GM21528 (cell line): ENCODE measurements around the gene MICALL1.
"Not testable (repeated sequence)": the region's sequence is repeated elsewhere in the genome, so short reads cannot be mapped to it uniquely, and the experiment has no call there.

Source experiments
- ATAC-seq: cut with Tn5 transposase; IDR thresholded peaks from one replicate; pipeline ENCODE4 v1.9.1; 2021; ENCODE audit warnings: mild to moderate bottlenecking, moderate library complexity; ENCODE audit not compliant: unreplicated experiment, low FRiP score

The MICALL1 gene

DNA sequence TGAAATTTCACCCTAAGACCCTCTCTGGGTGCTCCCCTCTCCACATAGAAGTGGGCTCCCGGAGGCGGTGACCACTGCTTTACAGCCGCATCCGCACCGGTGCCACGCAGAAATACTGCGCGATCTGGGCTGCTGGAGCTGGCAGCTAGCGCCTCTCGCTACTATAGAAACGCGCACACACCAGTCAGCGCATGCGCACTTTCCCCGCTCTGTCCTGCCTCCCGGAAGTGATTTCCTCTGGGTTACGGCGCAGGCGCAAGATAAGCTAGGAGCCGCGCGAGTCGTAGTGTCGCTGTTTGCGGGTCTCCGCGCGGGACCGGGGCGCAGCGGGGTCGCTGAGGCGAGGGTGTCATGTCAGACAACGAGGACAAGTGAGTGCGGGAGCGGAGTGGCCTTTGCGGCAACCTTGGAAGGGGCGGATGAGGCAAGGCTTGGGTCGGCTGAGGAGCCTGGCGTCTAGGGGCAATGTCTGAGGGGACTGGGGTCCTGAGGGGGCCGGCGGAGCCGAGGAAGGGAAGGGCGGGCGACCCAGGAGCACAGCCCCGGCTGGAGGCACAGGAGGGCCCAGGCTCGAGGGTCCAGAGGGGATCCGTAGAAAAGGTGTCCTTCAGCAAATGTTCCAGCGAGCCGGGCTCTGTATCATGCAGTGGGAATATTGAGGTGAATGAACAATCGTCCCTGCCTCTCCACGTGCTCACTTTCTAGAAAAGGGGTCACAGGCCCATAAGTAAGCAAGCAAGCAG, 47.5 kb downstream of the MICALL1 start, which contains the start of the genes C22orf23 and POLR2F:
C22orf23 (minus strand) TSS at position 165 of the 743 bp plus-strand sequence. CDS start 452 bp downstream, outside the sequence.
POLR2F (plus strand) TSS at position 263 of the 743 bp plus-strand sequence; CDS start at position 352, 89 bp downstream.
- peak; percentile 85 for ATAC-seq

DNA sequence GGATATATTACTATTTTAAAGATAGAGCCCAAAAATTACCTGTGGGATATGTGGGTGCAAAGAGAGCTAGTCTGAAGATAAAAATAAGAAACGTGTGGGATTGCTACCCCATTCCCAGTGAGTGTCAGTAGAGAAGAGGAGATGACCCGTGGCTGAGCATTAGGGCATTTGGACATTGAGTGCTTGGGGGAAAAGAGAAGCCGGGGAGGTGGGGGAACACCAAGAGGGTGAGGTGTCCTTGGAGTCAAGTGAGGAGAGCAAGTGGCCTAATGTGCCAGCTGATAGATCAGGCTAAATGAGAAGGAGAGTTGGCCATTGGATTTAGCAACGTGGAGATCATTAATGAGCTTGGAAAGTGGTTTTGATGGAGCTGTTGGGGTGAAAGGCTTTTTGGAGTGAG, 48.6 kb downstream of the MICALL1 start:
- no peak for ATAC-seq

DNA sequence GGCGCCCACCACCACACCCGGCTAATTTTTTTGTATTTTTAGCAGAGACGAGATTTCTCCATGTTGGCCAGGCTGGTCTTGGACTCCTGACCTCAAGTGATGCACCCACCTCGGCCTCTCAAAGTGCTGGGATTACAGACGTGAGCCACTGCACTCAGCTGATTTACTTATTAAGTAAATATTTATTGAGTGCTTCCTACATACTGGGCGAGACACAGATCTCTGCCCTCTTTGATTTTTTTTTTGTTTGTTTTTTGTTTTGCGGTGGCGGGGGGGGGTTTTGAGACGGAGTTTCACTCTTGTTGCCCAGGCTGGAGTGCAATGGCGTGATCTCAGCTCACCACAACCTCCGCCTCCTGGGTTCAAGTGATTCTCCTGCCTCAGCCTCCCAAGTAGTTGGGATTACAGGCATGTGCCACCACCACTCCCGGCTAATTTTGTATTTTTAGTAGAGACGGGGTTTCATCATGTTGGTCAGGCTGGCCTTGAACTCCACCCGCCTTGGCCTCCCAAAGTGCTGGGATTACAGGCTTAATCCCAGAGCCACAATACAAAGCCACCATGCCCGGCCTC, 49.8 kb downstream of the MICALL1 start:
- not testable (repeated sequence) for ATAC-seq

DNA sequence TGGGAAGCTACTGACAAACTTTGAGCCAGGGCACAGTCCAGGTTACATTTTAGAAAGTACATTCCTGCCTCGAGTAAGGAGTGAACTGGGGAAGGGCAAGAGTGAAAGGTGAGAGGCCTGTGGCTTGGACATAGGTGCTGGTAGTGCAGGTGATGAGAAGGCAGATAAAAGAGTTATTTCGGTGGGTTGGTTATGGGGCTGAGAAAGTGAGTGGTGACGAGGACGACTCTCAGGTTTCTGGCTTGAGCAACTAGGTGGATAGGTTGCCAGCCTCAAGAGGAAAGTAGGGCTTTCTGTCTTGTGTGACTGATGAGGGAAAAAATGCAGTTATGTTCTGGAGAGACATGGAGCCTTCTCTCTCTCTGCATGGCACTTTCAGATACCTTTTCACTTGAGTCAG, 51.1 kb downstream of the MICALL1 start:
- ATAC-seq = no peak

DNA sequence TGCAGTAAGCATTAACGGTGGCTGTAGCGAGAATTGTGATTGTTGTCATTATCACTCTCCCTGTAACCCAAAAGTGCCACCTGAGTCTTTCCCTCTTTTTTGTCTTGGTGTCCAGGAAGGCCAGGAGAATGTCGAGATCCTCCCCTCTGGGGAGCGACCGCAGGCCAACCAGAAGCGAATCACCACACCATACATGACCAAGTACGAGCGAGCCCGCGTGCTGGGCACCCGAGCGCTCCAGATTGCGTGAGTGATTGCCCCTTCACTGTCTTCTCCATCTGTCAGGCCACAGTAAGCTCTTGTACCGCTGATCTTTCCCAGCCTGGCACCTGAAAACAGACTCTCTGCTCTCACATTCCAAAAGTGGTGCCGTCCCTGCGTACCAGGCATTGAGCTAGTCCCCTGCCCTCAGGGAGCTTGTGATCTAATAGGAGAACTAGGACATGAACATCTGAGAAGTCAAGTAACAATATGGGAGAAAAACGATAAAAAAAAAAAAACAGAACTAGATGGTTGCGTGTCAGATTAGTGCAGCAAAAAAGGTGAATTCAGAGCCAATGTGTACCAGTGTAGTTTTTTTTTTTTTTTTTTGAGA, 53.2 kb downstream of the MICALL1 start:
- ATAC-seq = no peak

DNA sequence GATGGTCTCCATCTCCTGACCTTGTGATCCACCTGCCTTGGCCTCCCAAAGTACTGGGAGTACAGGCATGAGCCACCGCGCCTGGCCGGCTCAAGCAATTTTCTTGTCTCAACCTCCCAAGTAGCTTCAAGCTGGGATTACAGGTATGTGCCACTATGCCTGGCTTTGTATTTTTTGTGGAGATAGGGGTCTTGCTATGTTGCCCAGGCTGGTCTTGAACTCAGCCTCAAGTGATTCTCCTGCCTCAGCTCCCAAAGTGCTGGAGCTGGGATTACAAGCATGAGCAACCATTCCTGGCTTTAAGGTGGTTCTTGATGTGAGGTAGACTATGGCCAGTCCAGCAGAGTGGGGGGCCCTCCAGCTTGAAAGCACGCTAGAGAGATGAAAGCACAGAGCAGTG, 55.0 kb downstream of the MICALL1 start:
- no peak for ATAC-seq

DNA sequence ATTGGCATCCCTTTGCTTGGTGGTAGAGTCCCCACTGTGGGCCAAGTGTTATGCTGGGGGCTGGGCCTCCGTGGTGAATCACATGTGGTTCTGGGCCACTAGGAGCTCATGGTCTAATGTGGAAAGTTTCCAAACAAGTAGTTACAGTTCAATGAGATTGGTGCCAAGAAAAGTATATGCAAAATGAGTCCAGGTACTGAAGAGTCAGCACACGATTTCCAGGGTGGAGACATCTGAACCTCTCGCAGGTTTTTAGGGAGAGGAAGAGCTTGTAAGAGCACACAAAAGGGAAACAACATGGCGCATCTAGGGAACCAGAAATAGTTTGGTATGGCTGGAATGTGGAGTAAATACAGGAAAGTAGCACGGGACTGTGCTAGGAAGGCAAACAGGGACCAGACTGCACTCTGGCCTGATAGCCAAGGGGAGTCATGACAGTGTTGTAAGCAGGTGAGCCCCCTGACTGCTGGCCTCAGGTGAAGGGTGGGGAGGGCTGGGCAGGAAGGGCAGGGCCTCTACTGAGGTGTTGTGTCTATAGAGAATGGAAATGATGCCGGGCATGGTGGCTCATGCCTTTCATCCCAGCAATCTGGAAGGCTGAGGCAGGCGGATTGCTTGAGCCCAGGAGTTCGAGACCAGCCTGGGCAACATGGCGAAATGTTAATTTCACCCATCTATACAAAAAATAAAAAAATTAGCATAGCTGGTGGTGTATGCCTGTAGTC, 60.0 kb downstream of the MICALL1 start:
- no peak for ATAC-seq

DNA sequence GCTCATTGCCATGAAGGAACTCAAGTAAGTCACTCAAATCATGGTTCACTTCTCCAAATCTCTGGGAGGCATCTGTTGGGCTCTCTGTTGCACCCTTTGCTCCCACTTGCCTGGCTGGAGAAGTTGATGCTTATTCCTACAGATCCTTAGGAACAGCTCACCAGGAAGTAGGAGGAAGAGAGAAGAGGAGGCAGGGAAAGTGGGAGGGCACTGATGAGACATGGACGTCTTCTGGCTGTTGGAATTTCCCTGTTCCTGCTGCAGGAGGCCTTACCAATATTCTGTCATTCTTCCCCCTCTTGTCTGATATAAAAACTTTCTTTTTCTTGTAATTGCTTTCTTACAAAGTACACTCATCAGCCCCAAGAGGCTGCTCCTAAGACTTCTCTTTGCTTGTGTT, 61.0 kb downstream of the MICALL1 start:
- ATAC-seq = no peak

DNA sequence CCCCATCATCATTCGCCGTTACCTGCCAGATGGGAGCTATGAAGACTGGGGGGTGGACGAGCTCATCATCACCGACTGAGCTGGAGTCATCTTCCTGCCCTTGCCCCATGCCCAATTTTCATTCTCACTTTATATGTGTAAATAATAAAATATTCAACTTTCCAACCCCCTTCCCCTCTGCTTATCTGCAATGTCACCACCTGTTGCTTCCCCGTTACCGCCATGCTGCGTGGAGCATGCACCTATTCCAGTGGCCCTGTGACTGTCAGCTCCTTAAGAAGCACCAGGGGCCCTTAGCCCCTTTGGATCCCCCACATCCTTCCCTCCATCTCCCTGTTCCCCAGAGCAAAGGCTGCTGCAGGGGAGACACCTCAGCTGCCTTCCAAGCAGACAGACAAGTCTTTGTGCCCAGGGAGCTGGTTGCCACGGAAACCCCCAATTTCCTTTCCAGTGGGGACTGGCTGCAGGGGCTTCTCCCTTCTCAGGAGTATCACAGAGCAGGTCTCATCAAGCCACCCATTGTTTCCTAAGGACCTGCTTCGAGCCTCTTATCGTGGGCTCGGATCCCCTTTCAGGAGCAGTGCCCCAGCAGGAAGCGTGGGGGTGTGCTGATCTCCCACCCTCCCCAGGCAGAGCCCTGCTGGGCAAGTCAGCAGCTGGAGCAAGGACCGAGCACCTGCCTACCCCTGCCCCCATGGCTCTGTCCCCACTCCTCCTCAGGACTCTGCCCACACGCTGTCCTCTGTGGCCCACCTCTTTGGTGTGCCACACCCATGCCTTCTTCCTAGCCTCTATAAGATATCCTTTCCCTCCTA, 61.7 kb downstream of the MICALL1 start:
- no peak for ATAC-seq

DNA sequence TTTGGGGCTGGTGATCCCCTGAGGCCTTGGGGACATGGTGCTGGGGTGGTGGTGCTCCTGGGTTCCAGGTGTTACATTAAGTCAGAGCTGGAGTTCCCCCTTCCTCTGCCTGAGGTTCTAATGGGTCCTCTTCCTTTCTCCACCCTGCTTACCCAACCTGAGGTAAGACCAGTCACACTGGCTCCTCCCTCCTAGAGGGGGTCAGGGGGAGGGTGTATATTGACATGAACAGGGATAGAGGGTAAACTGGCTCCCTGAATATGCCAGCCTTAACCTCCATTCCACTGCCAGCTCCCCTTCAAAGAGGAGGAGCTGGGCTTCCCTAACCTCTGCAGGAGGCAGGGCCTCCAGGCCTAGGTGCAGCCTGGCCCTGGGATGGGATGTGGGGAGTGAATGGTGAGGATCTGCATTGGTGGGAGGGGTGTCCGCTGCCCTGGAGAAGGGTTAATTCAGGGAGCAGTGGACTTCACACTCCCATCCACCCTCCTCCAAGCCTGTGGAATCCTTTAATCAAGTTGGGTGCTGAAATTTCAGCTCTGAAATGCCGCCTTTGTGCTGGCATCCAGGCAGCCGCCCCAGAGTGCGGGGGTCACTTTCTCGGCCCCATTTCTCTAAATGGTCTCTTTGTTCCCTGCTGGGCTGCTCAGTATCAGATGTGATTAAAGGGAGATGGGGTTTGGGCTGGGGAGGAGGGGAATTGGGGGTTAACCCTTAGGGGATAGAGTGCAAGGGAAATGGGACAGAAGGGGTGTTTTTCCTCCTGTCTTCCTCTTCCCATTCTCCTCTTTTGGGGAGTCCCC, 62.6 kb downstream of the MICALL1 start:
- ATAC-seq = no peak

DNA sequence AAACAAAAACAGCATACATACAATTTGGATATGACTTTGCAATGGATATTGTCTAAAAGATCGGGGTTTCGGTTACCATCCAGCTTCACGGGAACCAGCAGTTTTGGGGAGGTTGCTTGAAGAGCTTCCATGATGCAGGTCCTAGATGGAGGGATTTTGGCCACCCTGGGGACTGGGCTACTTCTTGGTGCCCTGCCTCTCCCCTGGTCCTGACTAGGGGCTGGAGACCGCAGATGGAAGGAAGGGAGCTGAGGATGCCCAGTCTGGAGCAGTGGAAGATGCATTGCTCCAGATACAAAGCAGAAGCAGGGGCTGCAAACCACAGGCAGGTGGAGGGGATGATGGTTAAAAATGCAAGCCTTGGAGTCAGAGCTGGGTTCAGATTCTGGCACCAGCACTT, 64.8 kb downstream of the MICALL1 start:
- no peak for ATAC-seq

DNA sequence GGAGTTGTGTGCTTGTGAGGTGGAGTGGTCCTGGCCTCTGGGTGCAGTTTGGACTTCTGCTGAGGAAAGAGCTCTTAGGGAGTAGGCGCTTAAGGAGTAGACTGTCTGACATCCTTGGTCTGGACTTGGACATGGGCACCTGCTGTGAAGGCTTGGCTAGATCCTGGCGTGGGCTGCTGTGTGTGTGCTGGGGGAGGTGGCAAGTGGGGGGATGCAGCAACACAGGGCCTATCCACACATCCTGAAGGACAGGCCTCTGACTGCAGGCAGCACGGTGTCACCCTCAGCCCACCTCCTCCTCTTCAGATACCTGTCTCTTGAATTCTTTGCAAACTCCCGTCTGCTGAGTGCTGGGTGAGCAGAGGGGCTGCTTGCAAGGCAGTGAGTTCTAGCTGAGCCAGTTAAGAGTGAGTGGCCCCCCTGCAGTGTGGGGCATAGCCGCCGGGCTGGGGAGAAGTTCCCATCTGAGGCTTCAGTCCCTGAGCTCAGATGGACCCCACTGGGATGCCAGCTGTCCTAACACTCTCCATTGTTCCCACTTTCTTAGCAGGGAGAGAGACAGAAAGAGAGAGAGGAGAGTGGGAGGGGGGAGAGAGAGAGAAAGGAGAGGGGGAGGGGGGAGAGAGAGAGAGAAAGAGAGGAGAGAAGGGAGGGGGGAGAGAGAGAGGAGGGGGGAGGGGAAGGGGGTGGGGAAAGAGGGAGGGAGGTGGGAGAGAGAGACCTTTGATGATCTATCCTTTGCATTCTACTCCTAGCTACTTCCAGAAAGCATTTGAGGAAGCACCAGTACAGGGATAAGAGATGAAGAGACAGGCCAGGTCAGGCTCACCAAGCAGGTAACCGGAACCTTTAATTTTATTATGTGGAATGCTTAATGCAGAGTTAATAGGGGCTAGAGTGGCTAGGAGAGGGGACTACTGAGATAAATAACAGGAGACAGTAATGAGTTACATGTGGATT, 65.7 kb downstream of the MICALL1 start:
- no peak for ATAC-seq

DNA sequence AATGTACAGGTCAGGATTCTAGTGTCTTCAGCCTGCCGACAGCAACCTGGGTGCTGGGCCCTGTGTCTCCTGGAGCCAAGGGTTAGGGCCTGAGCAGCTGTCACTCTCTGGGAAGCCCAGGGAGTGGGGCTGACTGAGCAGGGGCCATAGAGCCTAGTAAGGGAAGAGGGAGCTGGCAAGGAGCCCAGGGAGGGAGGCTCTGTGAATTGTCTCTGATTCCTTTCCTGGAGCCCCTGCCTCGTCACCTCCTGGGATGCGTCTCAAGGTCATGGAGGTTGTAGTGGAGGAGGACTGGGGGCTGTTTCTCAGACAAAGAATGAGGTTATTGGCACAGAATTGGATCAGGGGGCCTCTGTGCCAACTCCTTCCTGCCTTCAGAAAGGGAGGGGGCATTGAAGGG, 66.4 kb downstream of the MICALL1 start:
- ATAC-seq = no peak

DNA sequence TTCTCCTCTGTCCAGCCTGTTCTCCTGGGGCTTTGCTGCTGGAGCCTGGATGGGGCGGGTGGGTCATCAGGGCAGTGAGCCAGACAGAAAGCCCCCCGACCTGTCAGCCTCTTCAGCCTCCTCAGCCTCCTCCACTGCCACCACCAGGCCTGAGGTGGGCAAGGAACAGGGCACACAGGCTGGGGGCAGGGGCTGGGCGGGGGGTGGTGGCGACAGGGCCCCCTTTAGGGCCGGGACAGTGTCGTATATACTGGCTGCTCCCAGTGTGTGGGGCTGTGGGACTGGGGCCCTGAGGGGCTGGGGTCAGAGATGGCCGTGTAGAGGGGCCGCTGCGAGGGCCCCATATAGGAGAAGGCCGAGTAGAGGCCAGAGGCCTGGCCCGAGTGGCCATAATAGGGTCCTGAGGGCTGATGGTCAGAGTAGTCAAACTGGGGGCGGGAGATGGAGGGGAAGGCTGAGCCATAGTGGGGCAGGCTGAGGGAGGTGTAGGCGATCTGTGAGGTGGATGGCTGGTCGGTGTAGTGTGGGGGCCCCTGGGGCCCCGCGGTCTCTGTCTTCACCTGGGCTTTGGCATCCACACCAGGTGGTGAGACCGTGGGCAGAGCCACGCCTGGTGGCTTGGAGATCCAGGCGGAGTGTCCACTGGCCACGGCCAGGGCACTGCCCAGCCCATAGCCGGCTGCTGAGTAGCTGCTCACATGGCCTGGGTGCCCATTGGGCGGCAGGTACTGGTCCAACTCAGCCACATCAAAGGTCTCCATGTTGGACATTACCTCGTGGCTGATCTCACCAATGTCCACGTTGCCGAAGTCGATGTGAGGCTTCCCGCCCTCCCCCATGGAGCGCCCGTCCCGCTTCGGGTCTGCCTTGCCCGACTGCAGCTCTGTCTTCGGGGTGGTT, 67.4 kb downstream of the MICALL1 start:
- no peak for ATAC-seq

DNA sequence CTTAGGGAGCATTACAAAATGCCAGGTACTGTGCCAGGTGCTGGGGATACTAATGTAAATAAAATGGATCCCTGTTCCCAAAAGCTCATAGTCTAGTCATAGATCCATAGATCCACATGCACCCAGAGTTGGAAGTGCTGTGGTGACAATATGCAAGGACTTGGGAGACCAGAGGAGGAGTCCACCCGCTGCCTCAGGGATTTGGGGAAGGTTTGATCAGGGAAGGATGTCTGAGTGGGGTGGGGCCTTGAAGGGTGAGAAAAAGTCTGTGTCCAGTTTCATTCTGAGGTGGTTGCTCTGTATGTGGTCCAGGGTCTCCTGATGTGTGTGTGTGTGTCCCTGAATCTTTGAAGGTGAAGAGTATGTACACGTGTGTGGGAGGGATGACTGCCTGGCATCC, 69.1 kb downstream of the MICALL1 start:
- no peak for ATAC-seq

DNA sequence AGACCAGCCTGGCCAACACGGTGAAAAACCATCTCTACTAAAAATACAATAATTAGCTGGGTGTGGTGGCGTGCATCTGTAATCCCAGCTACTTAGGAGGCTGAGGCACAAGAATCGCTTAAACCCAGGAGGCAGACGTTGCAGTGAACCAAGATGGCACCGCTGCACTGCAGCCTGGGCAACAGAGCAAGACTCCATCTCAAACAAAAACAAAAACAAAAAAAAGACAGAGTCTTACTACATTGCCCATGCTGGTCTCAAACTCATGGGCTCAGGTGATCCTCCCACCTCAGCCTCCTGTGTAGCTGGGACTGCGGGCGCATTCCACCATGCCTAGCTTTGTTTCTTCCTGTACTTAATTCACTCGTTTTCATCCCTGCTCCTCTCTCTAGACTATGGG, 69.9 kb downstream of the MICALL1 start:
- not testable (repeated sequence) for ATAC-seq

DNA sequence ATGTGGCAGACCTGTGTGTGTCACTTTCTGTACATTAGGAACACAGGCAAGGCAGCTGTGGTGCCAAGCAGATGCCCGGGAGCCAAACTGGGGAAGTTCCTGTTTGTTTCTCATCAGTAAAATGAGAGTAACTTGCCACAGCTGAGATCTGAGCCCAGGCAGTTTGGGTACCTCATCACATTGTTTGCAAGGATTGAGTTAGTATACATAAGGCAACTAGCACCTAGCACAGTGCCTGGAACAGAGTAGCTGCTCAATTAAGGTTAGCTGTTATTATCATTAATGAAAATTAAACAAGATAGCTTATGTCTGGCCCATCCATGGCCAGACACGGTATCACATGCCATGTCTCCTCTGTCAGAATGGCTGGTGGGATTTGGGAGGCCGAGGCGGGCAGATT, 70.5 kb downstream of the MICALL1 start:
- ATAC-seq = no peak
